Pancreas (tissue), 10 donors: ENCODE measurements around the gene LEFTY2. TPM values are rescaled to one million over a fixed set of nuclear protein-coding genes. Genes with fewer than 3 reads are reported as not detected.

ENCODE experiments used
- ATAC-seq, 4 donors: fragments of 200-7000 bp; cut with Tn5 transposase; one replicate each; pipeline versions ENCODE4 v1.8.0 to v1.9.1; 2020; ENCODE audit warnings: mild to moderate bottlenecking in 4 of 4, moderate library complexity in 4 of 4
- DNase-seq, 6 donors: peaks; one replicate each; pipeline ENCODE4 v3.0.0-alpha.2; 2020
- FAIRE-seq: peaks from 2 replicates; lab custom pipeline; 2012; peaks lifted over from hg19 to GRCh38; lab: Jason Lieb, UNC
- H3K27ac ChIP-seq, 4 donors: fragments of 200-600 bp; sonication (generic); 1 replicate in 3 of 4; 2 replicates in 1 of 4; pipeline versions ENCODE4 v1.5.0 to v1.8.0; 2020
- H3K27me3 ChIP-seq, 4 donors: fragments of 200-600 bp; one replicate each; pipeline ENCODE4 v1.8.0; 2021
- H3K36me3 ChIP-seq, 3 donors: fragments of 200-600 bp; sonication (generic) in 1 of 3; one replicate each; pipeline versions ENCODE4 v1.5.0 to v1.8.0; 2020 to 2021
- H3K4me1 ChIP-seq, 3 donors: fragments of 200-600 bp; one replicate each; pipeline ENCODE4 v1.8.0; 2021
- H3K4me3 ChIP-seq, 4 donors: fragments of 200-600 bp; sonication (generic) in 2 of 4; one replicate each; pipeline versions ENCODE4 v1.5.0 to v1.8.0; 2020 to 2021
- H3K9me3 ChIP-seq, 4 donors: fragments of 200-600 bp; one replicate each; pipeline ENCODE4 v1.8.0; 2021
- WGBS, 2 donors: extraction: QIAGEN DNeasy Blood & Tissue Kit; methylation state at CpG; one replicate each; pipeline ENCODE4 v1.1.7; 2013; 5-methylcytosine and 5-hydroxymethylcytosine counted together
- intact Hi-C, 3 donors: fragments of 100-400 bp; cut with DNase I; formaldehyde crosslinking; loops; one replicate each; pipeline versions ENCODE4 v1.11.1 to v1.14.2; 2022
- polyA plus RNA-seq, 2 donors: library from polyadenylated mRNA; stranded (reverse); fragments of 200-250 nt; gene quantifications; one replicate each; pipeline ENCODE4 v1.2.3, GENCODE V29; 2013
- total RNA-seq, 6 donors: library from RNA; stranded (reverse); fragmentation: NEBNext Ultra II Directional in 4 of 6; extraction: Animal tissue kit (Norgen Biotek cat#: 25700) in 4 of 6; gene quantifications; one replicate each; pipeline versions ENCODE4 v1.2.1 to v1.2.4, GENCODE V29; 2021 to 2023
- TF ChIP-seq, protein P1 (sequence below), 4 donors: fragments of 200-600 bp; sonication (generic) in 3 of 4; IDR thresholded peaks; one replicate each; pipeline versions ENCODE4 v1.5.0 to v1.8.0; 2021; ENCODE audit warnings: antibody characterized with exemption in 4 of 4
- donor health status: healthy with polysubstance abuse.
- donor health status: DM: no; HTN: no; CAD: no; lungs with moderate emphysema.
- donor health status: DM: no; HTN: no; CAD: no.
- donor health status: control.
- donor health status: control.
- donor health status: Bipolar disorder and iron deficiency.
- donor health status: DM: yes; HTN: yes; CAD: no.
- donor health status: DM: no; HTN: no; CAD: no.
- donor health status: DM: no; HTN: no; CAD: no.
- donor health status: DM: yes; HTN: yes; CAD: no.

The LEFTY2 gene
- total and polyA plus RNA-seq, 8 donors: 0.07 to 16.3 (median 0.75) TPM; not detected in 4

DNA sequence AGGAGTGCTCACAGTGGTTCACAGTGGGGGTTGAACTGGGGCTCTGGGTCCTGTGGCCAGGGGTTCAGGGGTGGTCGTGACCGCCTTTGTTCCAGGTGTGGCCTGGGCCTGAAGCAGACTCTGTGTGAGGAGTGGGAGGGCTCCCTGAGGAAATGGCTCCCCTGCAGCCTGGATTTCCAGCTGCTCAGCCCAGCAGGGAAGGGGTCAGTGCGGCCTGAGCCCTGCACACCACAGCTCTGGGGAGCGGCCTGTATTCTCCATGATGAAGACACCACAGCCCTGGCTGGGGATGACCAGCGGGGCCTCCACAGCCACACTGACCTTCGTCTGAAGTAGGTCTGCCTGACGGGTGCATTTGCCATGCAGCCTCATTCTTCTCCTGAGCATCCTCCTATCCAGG lies 33.7 kb downstream of the LEFTY2 start:
- DNase-seq (no peak), ATAC-seq (no peak)
- 86 to 97% methylated on average over 7 of the region's 7 CpGs for WGBS, 2 donors

DNA sequence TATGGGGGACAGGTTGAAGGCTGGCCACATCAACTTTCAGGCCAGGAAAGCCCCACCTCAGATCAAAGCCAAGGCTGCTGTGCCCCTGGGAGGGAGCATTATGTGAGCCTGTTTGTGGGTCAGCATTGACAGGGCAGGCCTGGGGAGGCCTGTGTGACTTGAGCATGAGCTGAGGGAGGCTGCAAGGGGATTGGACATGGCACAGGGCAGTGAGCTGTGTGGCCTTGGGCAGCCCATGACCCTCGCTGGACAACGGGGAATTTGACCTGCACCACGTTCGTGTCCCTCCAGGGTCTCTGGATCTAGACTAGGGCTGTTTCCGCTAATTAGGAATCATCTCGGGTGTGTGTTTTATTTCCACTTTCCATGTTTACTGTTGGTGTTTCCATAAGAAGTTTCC lies 34.6 kb downstream of the LEFTY2 start:
- FAIRE-seq: no peak
- Histone ChIP-seq H3K27me3 (no peaks in the 10 kb centered on the region), H3K4me1 (peaks cover 0 to 5% (median 0%) of the 10 kb centered on the region in 3 donors), H3K27ac (no peak overlapping the region), H3K9me3 (no peaks in the 10 kb centered on the region), H3K4me3 (no peak overlapping the region), H3K36me3 (no peaks in the 10 kb centered on the region)
- no peak for ATAC-seq
- WGBS, 2 donors: 89 to 91% methylated on average over 6 of the region's 6 CpGs
- TF ChIP-seq, protein P1, sequence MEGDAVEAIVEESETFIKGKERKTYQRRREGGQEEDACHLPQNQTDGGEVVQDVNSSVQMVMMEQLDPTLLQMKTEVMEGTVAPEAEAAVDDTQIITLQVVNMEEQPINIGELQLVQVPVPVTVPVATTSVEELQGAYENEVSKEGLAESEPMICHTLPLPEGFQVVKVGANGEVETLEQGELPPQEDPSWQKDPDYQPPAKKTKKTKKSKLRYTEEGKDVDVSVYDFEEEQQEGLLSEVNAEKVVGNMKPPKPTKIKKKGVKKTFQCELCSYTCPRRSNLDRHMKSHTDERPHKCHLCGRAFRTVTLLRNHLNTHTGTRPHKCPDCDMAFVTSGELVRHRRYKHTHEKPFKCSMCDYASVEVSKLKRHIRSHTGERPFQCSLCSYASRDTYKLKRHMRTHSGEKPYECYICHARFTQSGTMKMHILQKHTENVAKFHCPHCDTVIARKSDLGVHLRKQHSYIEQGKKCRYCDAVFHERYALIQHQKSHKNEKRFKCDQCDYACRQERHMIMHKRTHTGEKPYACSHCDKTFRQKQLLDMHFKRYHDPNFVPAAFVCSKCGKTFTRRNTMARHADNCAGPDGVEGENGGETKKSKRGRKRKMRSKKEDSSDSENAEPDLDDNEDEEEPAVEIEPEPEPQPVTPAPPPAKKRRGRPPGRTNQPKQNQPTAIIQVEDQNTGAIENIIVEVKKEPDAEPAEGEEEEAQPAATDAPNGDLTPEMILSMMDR (IDR thresholded peaks at IDR 0.05): no peak
- intact Hi-C loops: no loop called here
- DNase-seq: no peak

More for the DNA sequence above, 33.7 kb downstream of the LEFTY2 start:
- no peaks in the 10 kb centered on the region for H3K9me3 ChIP-seq
- no peaks in the 10 kb centered on the region for H3K36me3 ChIP-seq
- H3K27me3 ChIP-seq: no peaks in the 10 kb centered on the region
- H3K4me3 ChIP-seq: no peak overlapping the region
- FAIRE-seq: no peak
- TF ChIP-seq, protein P1 (IDR thresholded peaks at IDR 0.05): no peak
- peaks cover 0 to 5% (median 0%) of the 10 kb centered on the region in 3 donors for H3K4me1 ChIP-seq
- H3K27ac ChIP-seq: no peak overlapping the region
- intact Hi-C loops: no loop called here

DNA sequence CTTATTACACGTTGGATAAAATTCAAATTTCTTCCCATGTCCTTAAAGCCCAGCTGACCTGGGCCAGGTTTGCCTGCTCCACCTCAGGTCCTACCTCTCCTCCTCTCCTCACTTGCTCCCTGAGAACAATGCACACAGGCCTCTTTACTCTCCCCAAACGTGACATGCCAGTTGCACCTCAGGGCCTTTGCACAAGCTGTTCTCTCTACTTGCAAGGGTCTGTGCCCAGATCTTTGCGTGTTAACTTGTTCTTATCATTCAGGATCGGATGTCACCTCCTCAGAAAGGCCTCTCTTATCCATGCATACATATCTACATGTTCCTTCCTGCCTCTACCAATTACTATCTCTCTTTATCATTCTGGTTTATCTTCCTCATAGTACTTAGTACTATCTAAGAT lies 37.4 kb downstream of the LEFTY2 start:
- H3K4me1 ChIP-seq: no peaks in the 10 kb centered on the region
- no peak overlapping the region for H3K4me3 ChIP-seq
- no peaks in the 10 kb centered on the region for H3K9me3 ChIP-seq
- H3K27ac ChIP-seq: no peak overlapping the region
- FAIRE-seq (no peak), DNase-seq (no peak), ATAC-seq (no peak)
- 86 to 92% methylated on average over 4 of the region's 4 CpGs for WGBS, 2 donors
- H3K27me3 ChIP-seq: no peaks in the 10 kb centered on the region
- intact Hi-C loops: no loop called here
- no peaks in the 10 kb centered on the region for H3K36me3 ChIP-seq
- TF ChIP-seq, protein P1 (IDR thresholded peaks at IDR 0.05): no peak

DNA sequence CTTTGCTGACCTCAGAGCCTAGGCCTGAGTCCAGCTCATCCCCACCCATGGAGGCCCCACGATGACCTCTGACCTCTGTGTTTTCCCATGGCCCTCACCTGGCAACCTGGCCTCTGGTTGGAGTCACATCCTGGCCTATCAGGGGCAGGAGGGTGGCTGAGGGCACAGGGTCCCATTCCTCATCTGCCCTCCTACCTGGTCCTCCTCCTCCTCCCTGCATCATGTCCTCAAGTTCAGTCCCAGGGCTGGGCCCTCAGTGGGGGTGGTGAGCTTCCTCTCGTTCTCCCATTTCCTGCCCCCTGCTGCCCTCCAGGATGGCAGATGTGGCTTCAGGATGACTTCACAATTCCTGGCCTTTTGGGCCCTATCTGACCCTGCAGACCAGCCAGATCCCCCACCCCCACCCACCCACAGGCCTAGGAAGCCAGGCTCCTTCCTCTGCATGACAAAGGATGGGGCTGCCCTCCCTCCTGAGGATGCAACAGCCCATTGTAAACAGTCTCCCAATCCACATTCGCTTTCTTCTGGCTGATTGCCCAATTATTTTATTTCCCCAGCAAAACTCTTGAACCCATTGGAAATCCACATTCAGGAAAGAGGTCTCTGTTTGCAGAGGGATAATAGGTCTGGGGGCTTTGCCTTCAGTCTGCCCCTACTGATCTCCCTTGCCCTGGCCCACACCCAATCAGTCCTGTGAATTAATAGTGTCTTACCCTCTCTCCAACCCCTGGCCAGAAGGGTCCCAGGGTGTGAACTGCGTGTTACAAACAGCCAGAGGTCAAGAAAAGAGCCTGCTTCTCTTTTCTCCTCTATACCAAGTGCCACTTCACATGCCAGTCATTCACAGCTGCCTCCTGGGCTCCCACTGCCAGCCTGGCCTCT lies 41.7 kb downstream of the LEFTY2 start:
- ATAC-seq: no peak
- TF ChIP-seq, protein P1 (IDR thresholded peaks at IDR 0.05): no peak
- H3K4me3 ChIP-seq: no peak overlapping the region
- H3K4me1 ChIP-seq: peaks cover 0 to 17% (median 12%) of the 10 kb centered on the region in 3 donors
- no peak for DNase-seq
- no peak for FAIRE-seq
- H3K27me3 ChIP-seq: no peaks in the 10 kb centered on the region
- H3K9me3 ChIP-seq: no peaks in the 10 kb centered on the region
- intact Hi-C loops: no loop called here
- H3K27ac ChIP-seq: no peak overlapping the region
- WGBS, 2 donors: 65 to 69% methylated on average over 4 of the region's 4 CpGs
- no peaks in the 10 kb centered on the region for H3K36me3 ChIP-seq
